ENCODE data around the gene CDH13. TPM values are rescaled to one million over a fixed set of nuclear protein-coding genes. Genes with fewer than 3 reads are reported as not detected.

The CDH13 gene
- total RNA-seq, 1 donor: 102 TPM

DNA sequence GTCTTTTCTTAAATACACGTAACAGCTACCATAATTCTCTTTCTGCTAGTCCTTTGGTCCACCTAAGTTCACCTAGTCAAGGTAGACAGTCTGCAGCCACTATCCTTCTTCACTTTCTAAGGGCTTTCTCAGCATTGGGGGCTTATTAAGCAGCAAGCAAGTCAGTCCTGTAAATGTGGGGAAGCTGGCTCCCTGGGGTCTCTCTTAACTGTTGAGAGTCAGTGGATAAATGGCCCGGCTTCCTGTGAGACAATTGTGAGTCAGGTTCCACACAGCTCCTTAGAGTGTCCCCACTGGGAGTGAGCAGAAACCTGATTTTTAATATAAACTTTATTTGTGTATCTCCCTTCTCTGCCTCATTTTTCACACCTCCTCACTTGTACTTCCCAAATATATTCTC, 132.1 kb downstream of the CDH13 start:
- Histone ChIP-seq H3K27ac (ENCODE audit: low read depth, low read length) (no peak overlapping the region), H3K4me2 (ENCODE audit: insufficient read depth, low read length) (no peak overlapping the region), H2AFZ (ENCODE audit: low read length) (no peak overlapping the region), H3K27me3 (ENCODE audit: insufficient read depth, low read length) (no peaks in the 10 kb centered on the region), H3K4me3 (ENCODE audit: insufficient read depth, low read length) (no peak overlapping the region), H4K20me1 (ENCODE audit: insufficient read depth, low read length) (no peaks in the 10 kb centered on the region), H3K79me2 (ENCODE audit: insufficient read depth, low read length) (peaks cover 10% of the 10 kb centered on the region), H3K9me3 (ENCODE audit: low read depth, low read length) (no peaks in the 10 kb centered on the region), H3K4me1 (ENCODE audit: insufficient read depth, low read length) (peaks cover 26% of the 10 kb centered on the region), H3K36me3 (ENCODE audit: insufficient read depth, low read length) (no peaks in the 10 kb centered on the region)
- TF ChIP-seq, protein P1, sequence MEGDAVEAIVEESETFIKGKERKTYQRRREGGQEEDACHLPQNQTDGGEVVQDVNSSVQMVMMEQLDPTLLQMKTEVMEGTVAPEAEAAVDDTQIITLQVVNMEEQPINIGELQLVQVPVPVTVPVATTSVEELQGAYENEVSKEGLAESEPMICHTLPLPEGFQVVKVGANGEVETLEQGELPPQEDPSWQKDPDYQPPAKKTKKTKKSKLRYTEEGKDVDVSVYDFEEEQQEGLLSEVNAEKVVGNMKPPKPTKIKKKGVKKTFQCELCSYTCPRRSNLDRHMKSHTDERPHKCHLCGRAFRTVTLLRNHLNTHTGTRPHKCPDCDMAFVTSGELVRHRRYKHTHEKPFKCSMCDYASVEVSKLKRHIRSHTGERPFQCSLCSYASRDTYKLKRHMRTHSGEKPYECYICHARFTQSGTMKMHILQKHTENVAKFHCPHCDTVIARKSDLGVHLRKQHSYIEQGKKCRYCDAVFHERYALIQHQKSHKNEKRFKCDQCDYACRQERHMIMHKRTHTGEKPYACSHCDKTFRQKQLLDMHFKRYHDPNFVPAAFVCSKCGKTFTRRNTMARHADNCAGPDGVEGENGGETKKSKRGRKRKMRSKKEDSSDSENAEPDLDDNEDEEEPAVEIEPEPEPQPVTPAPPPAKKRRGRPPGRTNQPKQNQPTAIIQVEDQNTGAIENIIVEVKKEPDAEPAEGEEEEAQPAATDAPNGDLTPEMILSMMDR (IDR thresholded peaks at IDR 0.05; ENCODE audit: extremely low read depth, low read depth, low read length): no peak
- no peak for DNase-seq (ENCODE audit: insufficient read length, low spot score, missing footprints)

- Histone ChIP-seq H4K20me1 (ENCODE audit: insufficient read depth, low read length) (no peaks in the 10 kb centered on the region), H3K27ac (ENCODE audit: low read depth, low read length) (peak overlapping the region; percentile 36), H2AFZ (ENCODE audit: low read length) (no peak overlapping the region), H3K4me3 (ENCODE audit: insufficient read depth, low read length) (no peak overlapping the region), H3K9me3 (ENCODE audit: low read depth, low read length) (no peaks in the 10 kb centered on the region), H3K4me2 (ENCODE audit: insufficient read depth, low read length) (peak overlapping the region; percentile 70), H3K4me1 (ENCODE audit: insufficient read depth, low read length) (peaks cover 18% of the 10 kb centered on the region), H3K36me3 (ENCODE audit: insufficient read depth, low read length) (no peaks in the 10 kb centered on the region), H3K79me2 (ENCODE audit: insufficient read depth, low read length) (peaks cover 10% of the 10 kb centered on the region), H3K27me3 (ENCODE audit: insufficient read depth, low read length) (no peaks in the 10 kb centered on the region)
- DNase-seq (ENCODE audit: insufficient read length, low spot score, missing footprints): peak; percentile 48
- TF ChIP-seq, protein P1 (IDR thresholded peaks at IDR 0.05; ENCODE audit: extremely low read depth, low read depth, low read length): no peak
Observed at GRCh38 chr16:82761236-82761635, 134.5 kb downstream of the CDH13 start.

GRCh38 chr16:82761858-82762257, 135.1 kb downstream of the CDH13 start:
- Histone ChIP-seq H3K4me1 (ENCODE audit: insufficient read depth, low read length) (peaks cover 12% of the 10 kb centered on the region), H3K27ac (ENCODE audit: low read depth, low read length) (peak overlapping the region; percentile 36), H3K4me3 (ENCODE audit: insufficient read depth, low read length) (peak overlapping the region; percentile 37), H3K4me2 (ENCODE audit: insufficient read depth, low read length) (peak overlapping the region; percentile 70), H3K27me3 (ENCODE audit: insufficient read depth, low read length) (no peaks in the 10 kb centered on the region), H4K20me1 (ENCODE audit: insufficient read depth, low read length) (no peaks in the 10 kb centered on the region), H3K9me3 (ENCODE audit: low read depth, low read length) (no peaks in the 10 kb centered on the region), H2AFZ (ENCODE audit: low read length) (no peak overlapping the region), H3K36me3 (ENCODE audit: insufficient read depth, low read length) (no peaks in the 10 kb centered on the region), H3K79me2 (ENCODE audit: insufficient read depth, low read length) (peaks cover 9% of the 10 kb centered on the region)
- TF ChIP-seq, protein P1 (IDR thresholded peaks at IDR 0.05; ENCODE audit: extremely low read depth, low read depth, low read length): no peak
- DNase-seq (ENCODE audit: insufficient read length, low spot score, missing footprints): no peak

DNA sequence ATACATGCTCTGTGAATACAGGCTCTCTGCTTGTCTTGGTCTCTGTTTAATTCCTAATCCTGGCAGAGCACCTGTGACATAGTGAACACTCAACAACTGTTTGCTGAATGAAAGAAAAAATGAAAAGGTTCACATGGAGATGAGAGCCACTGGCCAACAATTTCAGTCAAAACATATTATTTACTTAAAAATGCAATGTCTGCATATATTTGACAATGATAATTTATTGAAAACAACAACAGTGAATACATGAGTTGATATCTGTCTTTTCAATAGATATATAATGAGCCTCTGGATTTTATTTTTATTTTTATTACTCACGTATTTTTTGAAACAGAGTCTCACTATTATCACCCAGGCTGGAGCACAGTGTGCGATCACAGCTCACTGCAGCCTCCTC, 136.6 kb downstream of the CDH13 start:
- H3K4me2 ChIP-seq (ENCODE audit: insufficient read depth, low read length): no peak overlapping the region
- H3K27me3 ChIP-seq (ENCODE audit: insufficient read depth, low read length): no peaks in the 10 kb centered on the region
- no peaks in the 10 kb centered on the region for H3K36me3 ChIP-seq (ENCODE audit: insufficient read depth, low read length)
- H4K20me1 ChIP-seq (ENCODE audit: insufficient read depth, low read length): no peaks in the 10 kb centered on the region
- H3K9me3 ChIP-seq (ENCODE audit: low read depth, low read length): no peaks in the 10 kb centered on the region
- H3K4me3 ChIP-seq (ENCODE audit: insufficient read depth, low read length): no peak overlapping the region
- no peak overlapping the region for H3K27ac ChIP-seq (ENCODE audit: low read depth, low read length)
- DNase-seq (ENCODE audit: insufficient read length, low spot score, missing footprints): no peak
- TF ChIP-seq, protein P1 (IDR thresholded peaks at IDR 0.05; ENCODE audit: extremely low read depth, low read depth, low read length): no peak
- no peak overlapping the region for H2AFZ ChIP-seq (ENCODE audit: low read length)
- peaks cover 2% of the 10 kb centered on the region for H3K79me2 ChIP-seq (ENCODE audit: insufficient read depth, low read length)
- peaks cover 10% of the 10 kb centered on the region for H3K4me1 ChIP-seq (ENCODE audit: insufficient read depth, low read length)
